Osteoblast (primary cell): ENCODE measurements around the gene NEUROG3. TPM values are rescaled to one million over a fixed set of nuclear protein-coding genes. Genes with fewer than 3 reads are reported as not detected.

ENCODE experiments used
- DNase-seq: peaks from one replicate; pipeline ENCODE4 v3.0.0; 2011; ENCODE audit warnings: low spot score, mixed read lengths; ENCODE audit not compliant: insufficient read length; ENCODE audit errors: missing footprints
- H2AFZ ChIP-seq: 2 replicates; pipeline ENCODE4 v1.6.0; 2011; ENCODE audit warnings: mild to moderate bottlenecking, low read length
- H3K27ac ChIP-seq: 2 replicates; pipeline ENCODE4 v1.5.1; 2011; ENCODE audit warnings: mild to moderate bottlenecking, low read depth, low read length, moderate library complexity
- H3K27me3 ChIP-seq: 2 replicates; pipeline ENCODE4 v1.6.0; 2012; ENCODE audit warnings: mild to moderate bottlenecking, control low read depth, inconsistent platforms, low read length, moderate library complexity; ENCODE audit not compliant: insufficient read depth
- H3K36me3 ChIP-seq: 2 replicates; pipeline ENCODE4 v1.5.1; 2011; ENCODE audit warnings: mild to moderate bottlenecking, low read length, control low read depth, moderate library complexity; ENCODE audit not compliant: insufficient read depth
- H3K4me1 ChIP-seq: 2 replicates; pipeline ENCODE4 v1.5.1; 2011; ENCODE audit warnings: mild to moderate bottlenecking, low read length, control low read depth, moderate library complexity; ENCODE audit not compliant: insufficient read depth
- H3K4me2 ChIP-seq: 2 replicates; pipeline ENCODE4 v1.6.0; 2011; ENCODE audit warnings: mild to moderate bottlenecking, low read length; ENCODE audit not compliant: insufficient read depth
- H3K4me3 ChIP-seq: fragments of 200-600 bp; sonication (generic); 3 replicates; pipeline ENCODE4 v1.5.1; 2012; ENCODE audit warnings: mild to moderate bottlenecking, low read length, inconsistent platforms; ENCODE audit not compliant: insufficient read depth
- H3K79me2 ChIP-seq: 2 replicates; pipeline ENCODE4 v1.6.0; 2012; ENCODE audit warnings: mild to moderate bottlenecking, low read length, control low read depth, inconsistent platforms; ENCODE audit not compliant: insufficient read depth
- H3K9me3 ChIP-seq: 2 replicates; pipeline ENCODE4 v1.5.1; 2011; ENCODE audit warnings: low read depth, low read length, control low read depth
- H4K20me1 ChIP-seq: 2 replicates; pipeline ENCODE4 v1.6.0; 2012; ENCODE audit warnings: mild to moderate bottlenecking, low read length, control low read depth; ENCODE audit not compliant: insufficient read depth
- total RNA-seq: library from RNA; depleted of rRNA; stranded (reverse); fragments of >200 nt; gene quantifications from 2 replicates; pipeline ENCODE4 v1.2.3, GENCODE V29; 2012
- TF ChIP-seq, protein P1 (sequence below): IDR thresholded peaks from 2 replicates; pipeline ENCODE4 v1.5.1; 2011; ENCODE audit warnings: mild to moderate bottlenecking, low read depth, low read length, moderate library complexity; ENCODE audit errors: extremely low read depth

Gene NEUROG3
- total RNA-seq, 1 donor: not detected

GRCh38 chr10:69583106-69583505, 9.9 kb upstream of the NEUROG3 start:
- TF ChIP-seq, protein P1, sequence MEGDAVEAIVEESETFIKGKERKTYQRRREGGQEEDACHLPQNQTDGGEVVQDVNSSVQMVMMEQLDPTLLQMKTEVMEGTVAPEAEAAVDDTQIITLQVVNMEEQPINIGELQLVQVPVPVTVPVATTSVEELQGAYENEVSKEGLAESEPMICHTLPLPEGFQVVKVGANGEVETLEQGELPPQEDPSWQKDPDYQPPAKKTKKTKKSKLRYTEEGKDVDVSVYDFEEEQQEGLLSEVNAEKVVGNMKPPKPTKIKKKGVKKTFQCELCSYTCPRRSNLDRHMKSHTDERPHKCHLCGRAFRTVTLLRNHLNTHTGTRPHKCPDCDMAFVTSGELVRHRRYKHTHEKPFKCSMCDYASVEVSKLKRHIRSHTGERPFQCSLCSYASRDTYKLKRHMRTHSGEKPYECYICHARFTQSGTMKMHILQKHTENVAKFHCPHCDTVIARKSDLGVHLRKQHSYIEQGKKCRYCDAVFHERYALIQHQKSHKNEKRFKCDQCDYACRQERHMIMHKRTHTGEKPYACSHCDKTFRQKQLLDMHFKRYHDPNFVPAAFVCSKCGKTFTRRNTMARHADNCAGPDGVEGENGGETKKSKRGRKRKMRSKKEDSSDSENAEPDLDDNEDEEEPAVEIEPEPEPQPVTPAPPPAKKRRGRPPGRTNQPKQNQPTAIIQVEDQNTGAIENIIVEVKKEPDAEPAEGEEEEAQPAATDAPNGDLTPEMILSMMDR: no peak
- H3K36me3 ChIP-seq: no peaks in the 10 kb centered on the region
- H3K27me3 ChIP-seq: peaks cover 29% of the 10 kb centered on the region
- H3K79me2 ChIP-seq: no peaks in the 10 kb centered on the region
- no peaks in the 10 kb centered on the region for H4K20me1 ChIP-seq
- no peak overlapping the region for H2AFZ ChIP-seq
- H3K4me2 ChIP-seq: no peak overlapping the region
- no peaks in the 10 kb centered on the region for H3K9me3 ChIP-seq
- H3K27ac ChIP-seq: no peak overlapping the region
- no peaks in the 10 kb centered on the region for H3K4me1 ChIP-seq
- no peak for DNase-seq
- H3K4me3 ChIP-seq: no peak overlapping the region

DNA sequence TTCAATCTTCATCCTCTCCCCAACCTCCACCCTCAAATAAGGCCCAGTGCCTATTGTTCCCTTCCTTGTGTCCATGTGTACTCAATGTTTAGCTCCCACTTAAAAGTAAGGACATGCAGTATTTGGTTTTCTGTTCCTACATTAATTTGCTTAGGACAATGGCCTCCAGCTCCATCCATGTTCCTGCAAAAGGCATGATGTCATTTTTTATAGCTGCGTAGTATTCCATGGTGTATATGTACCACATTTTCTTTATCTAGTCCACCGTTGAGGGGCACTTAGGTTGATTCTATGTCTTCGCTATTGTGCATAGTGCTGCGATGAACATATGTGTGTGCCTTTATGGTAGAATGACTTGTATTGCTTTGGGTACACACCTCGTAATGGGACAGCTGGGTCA, 7.2 kb upstream of the NEUROG3 start:
- H4K20me1 ChIP-seq: no peaks in the 10 kb centered on the region
- H3K27me3 ChIP-seq: peaks cover 48% of the 10 kb centered on the region
- H3K27ac ChIP-seq: no peak overlapping the region

DNA sequence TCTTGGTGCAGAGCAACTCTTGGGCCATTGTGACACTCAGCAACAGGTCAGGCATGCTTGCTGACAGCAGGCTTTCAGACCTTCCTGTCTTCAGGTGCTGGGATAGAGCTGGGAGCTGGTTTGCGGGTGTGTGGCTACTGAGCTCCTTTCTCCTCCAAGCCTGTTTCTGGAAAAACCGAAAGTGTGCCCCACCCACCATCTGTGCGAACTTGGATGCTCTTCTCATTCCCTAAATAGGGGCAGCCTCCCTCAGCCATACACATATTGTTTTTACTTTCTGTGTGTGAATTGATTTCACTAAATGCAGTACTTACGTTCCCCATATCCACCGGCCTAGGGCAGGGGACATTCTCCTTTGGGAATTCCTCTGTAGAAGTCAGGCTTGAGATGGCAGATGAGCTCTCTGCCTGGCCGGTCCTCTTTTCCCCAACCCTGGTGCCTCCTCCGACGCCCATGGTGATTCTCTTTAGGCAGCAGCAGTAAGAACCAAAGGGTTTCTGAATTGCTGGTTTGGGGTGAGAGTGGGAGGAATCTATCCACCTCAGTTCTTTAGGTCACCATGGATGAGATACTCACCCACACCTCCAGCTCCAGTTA, 6.3 kb upstream of the NEUROG3 start:
- no peaks in the 10 kb centered on the region for H3K9me3 ChIP-seq
- TF ChIP-seq, protein P1: no peak
- H3K27ac ChIP-seq: no peak overlapping the region
- H4K20me1 ChIP-seq: no peaks in the 10 kb centered on the region
- H3K36me3 ChIP-seq: no peaks in the 10 kb centered on the region
- H2AFZ ChIP-seq: no peak overlapping the region
- H3K4me1 ChIP-seq: no peaks in the 10 kb centered on the region
- no peak for DNase-seq
- no peak overlapping the region for H3K4me3 ChIP-seq
- H3K27me3 ChIP-seq: peaks cover 56% of the 10 kb centered on the region
- no peak overlapping the region for H3K4me2 ChIP-seq
- H3K79me2 ChIP-seq: no peaks in the 10 kb centered on the region

More for the DNA sequence above, 7.2 kb upstream of the NEUROG3 start:
- no peaks in the 10 kb centered on the region for H3K4me1 ChIP-seq
- H3K9me3 ChIP-seq: no peaks in the 10 kb centered on the region
- H3K4me2 ChIP-seq: no peak overlapping the region
- no peaks in the 10 kb centered on the region for H3K36me3 ChIP-seq
- no peak overlapping the region for H2AFZ ChIP-seq
- TF ChIP-seq, protein P1: no peak
- H3K79me2 ChIP-seq: no peaks in the 10 kb centered on the region
- no peak overlapping the region for H3K4me3 ChIP-seq
- DNase-seq: no peak

- TF ChIP-seq, protein P1: no peak
- H3K9me3 ChIP-seq: no peaks in the 10 kb centered on the region
- no peak overlapping the region for H3K4me3 ChIP-seq
- H2AFZ ChIP-seq: no peak overlapping the region
- H3K36me3 ChIP-seq: no peaks in the 10 kb centered on the region
- H3K79me2 ChIP-seq: no peaks in the 10 kb centered on the region
- DNase-seq: no peak
- no peaks in the 10 kb centered on the region for H4K20me1 ChIP-seq
- peaks cover 67% of the 10 kb centered on the region for H3K27me3 ChIP-seq
- no peak overlapping the region for H3K27ac ChIP-seq
- H3K4me1 ChIP-seq: no peaks in the 10 kb centered on the region
- H3K4me2 ChIP-seq: no peak overlapping the region
Measured at GRCh38 chr10:69578508-69578991, 5.3 kb upstream of the NEUROG3 start.
